AG04449 (cell line): ENCODE measurements around the gene NUDT3.

Experiments used
- CTCF ChIA-PET: fragments of 350-600 bp; formaldehyde crosslinking; extraction: SDS; loops from one replicate; lab custom pipeline; 2021; ENCODE audit warnings: antibody characterized with exemption; lab: Yijun Ruan, JAX
- POLR2A ChIA-PET: fragments of 400-600, 350-600 bp; formaldehyde crosslinking; extraction: SDS; loops from one replicate; lab custom pipeline; 2020; ENCODE audit warnings: antibody characterized with exemption, inconsistent platforms; lab: Yijun Ruan, JAX
- DNase-seq: peaks from one replicate; pipeline ENCODE4 v3.0.0-alpha.2; 2010; ENCODE audit warnings: low read depth, low spot score
- H3K4me3 ChIP-seq: 2 replicates; pipeline ENCODE4 v1.5.1; 2011; ENCODE audit warnings: low read depth, mild to moderate bottlenecking, control low read depth, low read length
- CTCF ChIP-seq: IDR thresholded peaks from one replicate; pipeline ENCODE4 v1.5.1; 2011; ENCODE audit warnings: mild to moderate bottlenecking, moderate library complexity, low read length, control low read depth, inconsistent platforms; ENCODE audit not compliant: insufficient read depth; ENCODE audit errors: missing control alignments

NUDT3 gene

GRCh38 chr6:34285448-34286164, 106.9 kb downstream of the NUDT3 start:
- TF ChIP-seq CTCF: no peak
- POLR2A ChIA-PET: no interaction called here
- H3K4me3 ChIP-seq: no peak overlapping the region
- CTCF ChIA-PET: no interaction called here
- DNase-seq: no peak

GRCh38 chr6:34284563-34285447, 107.7 kb downstream of the NUDT3 start:
- POLR2A ChIA-PET: no interaction called here

GRCh38 chr6:34281702-34282334, 110.7 kb downstream of the NUDT3 start:
- POLR2A ChIA-PET: no interaction called here

More at GRCh38 chr6:34284563-34285447, 107.7 kb downstream of the NUDT3 start:
- peak; percentile 57 for DNase-seq
- CTCF ChIA-PET: no interaction called here
- H3K4me3 ChIP-seq: no peak overlapping the region
- no peak for TF ChIP-seq CTCF

GRCh38 chr6:34280216-34280615, 112.3 kb downstream of the NUDT3 start:
- POLR2A ChIA-PET: no interaction called here
- TF ChIP-seq CTCF: no peak
- no peak overlapping the region for H3K4me3 ChIP-seq
- DNase-seq: no peak
- CTCF ChIA-PET: interaction anchor here (0.5 to 2.0 kb wide), 2 partner anchors 31 to 135 kb away, joined by 3 to 6 read pairs; partner anchors contain the start of gene SMIM29

More at GRCh38 chr6:34281702-34282334, 110.7 kb downstream of the NUDT3 start:
- no peak for DNase-seq
- H3K4me3 ChIP-seq: no peak overlapping the region
- TF ChIP-seq CTCF: no peak
- CTCF ChIA-PET: interaction anchor here (0.7 to 1.6 kb wide), 3 partner anchors 9 to 32 kb away, joined by 4 to 9 read pairs (median 5); no protein-coding TSS in a partner anchor

GRCh38 chr6:34278833-34279232, 113.6 kb downstream of the NUDT3 start:
- no peak overlapping the region for H3K4me3 ChIP-seq
- no peak for DNase-seq
- TF ChIP-seq CTCF: no peak
- CTCF ChIA-PET: no interaction called here
- POLR2A ChIA-PET: no interaction called here
